Transverse colon (tissue), 4 donors: ENCODE measurements around the gene DNER.
"Not testable (repeated sequence)": the region's sequence is repeated elsewhere in the genome, so short reads cannot be mapped to it uniquely, and the experiment has no call there.

ENCODE experiments used
- CTCF ChIP-seq, 5 experiments: fragments of 200-600 bp in 3 of 5; fragments of 450-650 bp in 2 of 5; sonication (generic) in 3 of 5; IDR thresholded peaks; 1 replicate in 2 of 5; 2 replicates in 3 of 5; pipeline ENCODE4 v1.5.1; 2016 to 2017; ENCODE audit warnings: antibody characterized with exemption in 5 of 5, inconsistent platforms in 3 of 5, mild to moderate bottlenecking in 2 of 5, moderate library complexity in 1 of 5
- EP300 ChIP-seq: sonication (generic); formaldehyde crosslinking; IDR thresholded peaks from one replicate; pipeline ENCODE4 v1.6.1; 2017; ENCODE audit warnings: antibody characterized with exemption, low read depth
- POLR2A ChIP-seq: fragments of 450-650 bp; IDR thresholded peaks from one replicate; pipeline ENCODE4 v1.6.1; 2016; ENCODE audit warnings: antibody characterized with exemption, mild to moderate bottlenecking, moderate library complexity
- POLR2AphosphoS5 ChIP-seq, 3 donors: sonication (generic); formaldehyde crosslinking; IDR thresholded peaks; one replicate each; pipeline ENCODE4 v1.6.1; 2016; ENCODE audit warnings: antibody characterized with exemption in 3 of 3

GRCh38 chr2:229742691-229743090 is 28.3 kb upstream of the DNER start:
- not testable (repeated sequence) for TF ChIP-seq POLR2AphosphoS5 (IDR thresholded peaks at IDR 0.05); EP300; POLR2A; CTCF (IDR thresholded peaks at IDR 0.05)
